Mesodermal cell (in vitro differentiated cells): ENCODE results near the gene C18orf32.

Source experiments
- H3K27ac ChIP-seq: 2 replicates; pipeline ENCODE4 v1.7.0; 2013; ENCODE audit warnings: mild to moderate bottlenecking, low read depth, low read length, moderate library complexity; ENCODE audit not compliant: severe bottlenecking
- H3K36me3 ChIP-seq: 2 replicates; pipeline ENCODE4 v1.7.1; 2013; ENCODE audit warnings: mild to moderate bottlenecking, low read length, moderate library complexity; ENCODE audit not compliant: control insufficient read depth, insufficient read depth
- H3K4me1 ChIP-seq: one replicate; pipeline ENCODE4 v1.7.1; 2013; ENCODE audit warnings: mild to moderate bottlenecking, low read length; ENCODE audit not compliant: insufficient read depth, control insufficient read depth, poor library complexity, severe bottlenecking
- H3K4me3 ChIP-seq: 2 replicates; pipeline ENCODE4 v1.7.0; 2013; ENCODE audit warnings: low read length, control low read depth, mild to moderate bottlenecking; ENCODE audit not compliant: insufficient read depth, poor library complexity, severe bottlenecking; ENCODE audit errors: extremely low read depth
- H3K9me3 ChIP-seq: 2 replicates; pipeline ENCODE4 v1.7.1; 2013; ENCODE audit warnings: mild to moderate bottlenecking, low read length, moderate library complexity; ENCODE audit not compliant: control insufficient read depth
- WGBS, 2 experiments: methylation state at CpG; one replicate each; pipeline ENCODE4 v1.1.5; 2013; ENCODE audit warnings: missing lambda C conversion rate in 2 of 2; ENCODE audit not compliant: insufficient coverage in 2 of 2; 5-methylcytosine and 5-hydroxymethylcytosine counted together

The C18orf32 gene

GRCh38 chr18:49500201-49500921, 13.3 kb upstream of the C18orf32 start:
- H3K9me3 ChIP-seq: no peaks in the 10 kb centered on the region
- no peaks in the 10 kb centered on the region for H3K4me1 ChIP-seq
- peak overlapping the region; percentile 63 for H3K27ac ChIP-seq
- WGBS, 2 experiments: 44 to 54% methylated on average over 8 to 9 of the region's 14 CpGs
- H3K36me3 ChIP-seq: no peaks in the 10 kb centered on the region
- H3K4me3 ChIP-seq: no peak overlapping the region

GRCh38 chr18:49499046-49499637, 12.1 kb upstream of the C18orf32 start:
- Histone ChIP-seq H3K36me3 (no peaks in the 10 kb centered on the region), H3K4me1 (peaks cover 6% of the 10 kb centered on the region), H3K27ac (no peak overlapping the region), H3K4me3 (no peak overlapping the region), H3K9me3 (no peaks in the 10 kb centered on the region)
- WGBS, 2 experiments: 83 to 90% methylated on average over 10 to 14 of the region's 16 CpGs

GRCh38 chr18:49495480-49495879, 8.4 kb upstream of the C18orf32 start:
- Histone ChIP-seq H3K4me1 (peaks cover 12% of the 10 kb centered on the region), H3K4me3 (no peak overlapping the region), H3K27ac (no peak overlapping the region), H3K36me3 (peaks cover 13% of the 10 kb centered on the region), H3K9me3 (no peaks in the 10 kb centered on the region)
- 83% methylated on average over 1 of the region's 2 CpGs; no CpG with 5 or more reads in 1 of the 2 experiments for WGBS, 2 experiments

GRCh38 chr18:49495076-49495475, 8.0 kb upstream of the C18orf32 start:
- Histone ChIP-seq H3K9me3 (no peaks in the 10 kb centered on the region), H3K27ac (no peak overlapping the region), H3K36me3 (peaks cover 17% of the 10 kb centered on the region), H3K4me3 (no peak overlapping the region), H3K4me1 (peaks cover 14% of the 10 kb centered on the region)
- WGBS, 2 experiments: no CpG with 5 or more reads among the region's 3 CpGs

GRCh38 chr18:49494660-49495059, 7.6 kb upstream of the C18orf32 start:
- Histone ChIP-seq H3K4me3 (no peak overlapping the region), H3K9me3 (no peaks in the 10 kb centered on the region), H3K27ac (no peak overlapping the region), H3K4me1 (peaks cover 18% of the 10 kb centered on the region), H3K36me3 (peaks cover 21% of the 10 kb centered on the region)
- no CpG with 5 or more reads among the region's 2 CpGs for WGBS, 2 experiments

- Histone ChIP-seq H3K4me3 (no peak overlapping the region), H3K36me3 (peaks cover 41% of the 10 kb centered on the region), H3K4me1 (peaks cover 23% of the 10 kb centered on the region), H3K27ac (no peak overlapping the region), H3K9me3 (no peaks in the 10 kb centered on the region)
- WGBS, 2 experiments: 71 to 97% methylated on average over 4 of the region's 6 CpGs
Measured at GRCh38 chr18:49492694-49493033, 5.6 kb upstream of the C18orf32 start.

GRCh38 chr18:49491857-49492693, 5.0 kb upstream of the C18orf32 start, which contains the start of gene RPL17:
Gene RPL17, minus strand, starts transcription at chr18:49492465.
- H3K36me3 ChIP-seq: peaks cover 42% of the 10 kb centered on the region
- WGBS, 2 experiments: 0% methylated on average over 31 to 34 of the region's 53 CpGs

GRCh38 chr18:49491534-49491856, 4.5 kb upstream of the C18orf32 start:
- WGBS, 2 experiments: 0 to 12% methylated on average over 1 to 5 of the region's 7 CpGs
- peak overlapping the region; percentile 91 for H3K27ac ChIP-seq

More at GRCh38 chr18:49491857-49492693, 5.0 kb upstream of the C18orf32 start, which contains the start of gene RPL17:
- H3K9me3 ChIP-seq: no peaks in the 10 kb centered on the region
- peak within 1 kb of the TSS; percentile 91 for H3K27ac ChIP-seq
- peaks cover 23% of the 10 kb centered on the region for H3K4me1 ChIP-seq
- H3K4me3 ChIP-seq: peak within 1 kb of the TSS; percentile 91

GRCh38 chr18:49490246-49490762, 3.3 kb upstream of the C18orf32 start:
- peak overlapping the region; percentile 37 for H3K27ac ChIP-seq
- H3K36me3 ChIP-seq: peaks cover 47% of the 10 kb centered on the region
- peaks cover 27% of the 10 kb centered on the region for H3K4me1 ChIP-seq
- H3K9me3 ChIP-seq: no peaks in the 10 kb centered on the region
- H3K4me3 ChIP-seq: peak overlapping the region; percentile 91
- WGBS, 2 experiments: 80 to 91% methylated on average over 1 of the region's 4 CpGs

More at GRCh38 chr18:49491534-49491856, 4.5 kb upstream of the C18orf32 start:
- Histone ChIP-seq H3K36me3 (peaks cover 42% of the 10 kb centered on the region), H3K4me3 (peak overlapping the region; percentile 91), H3K4me1 (peaks cover 23% of the 10 kb centered on the region), H3K9me3 (no peaks in the 10 kb centered on the region)

GRCh38 chr18:49487711-49488310, 777 bp upstream of the C18orf32 start:
- 81 to 85% methylated on average over 4 to 8 of the region's 8 CpGs for WGBS, 2 experiments
- H3K4me3 ChIP-seq: peak overlapping the region; percentile 76
- H3K4me1 ChIP-seq: peaks cover 21% of the 10 kb centered on the region
- H3K27ac ChIP-seq: peak overlapping the region; percentile 71
- H3K36me3 ChIP-seq: peaks cover 67% of the 10 kb centered on the region
- no peaks in the 10 kb centered on the region for H3K9me3 ChIP-seq
